DND-41 (cell line): ENCODE measurements around the gene SOX5.

Source experiments
- ATAC-seq: fragments of 200-7000 bp; cut with Tn5 transposase; 3 replicates; pipeline ENCODE4 v1.9.1; 2021; ENCODE audit warnings: low read depth; ENCODE audit not compliant: insufficient read depth
- DNase-seq: peaks from one replicate; pipeline ENCODE4 v3.0.0-alpha.2; 2020
- H2AFZ ChIP-seq: 2 replicates; pipeline ENCODE4 v1.6.0; 2012; ENCODE audit warnings: low read depth, low read length
- H3K27ac ChIP-seq: 2 replicates; pipeline ENCODE4 v1.5.1; 2012; ENCODE audit warnings: low read length, inconsistent platforms
- H3K27me3 ChIP-seq: fragments of 200-600 bp; sonication (generic); 2 replicates; pipeline ENCODE4 v1.6.0; 2012; ENCODE audit warnings: low read length, mild to moderate bottlenecking, inconsistent platforms; ENCODE audit not compliant: insufficient read depth, poor library complexity
- H3K36me3 ChIP-seq: 2 replicates; pipeline ENCODE4 v1.5.1; 2012; ENCODE audit warnings: low read length, inconsistent platforms; ENCODE audit not compliant: insufficient read depth
- H3K4me1 ChIP-seq: 2 replicates; pipeline ENCODE4 v1.5.1; 2012; ENCODE audit warnings: mild to moderate bottlenecking, low read length; ENCODE audit not compliant: insufficient read depth
- H3K4me2 ChIP-seq: 2 replicates; pipeline ENCODE4 v1.6.0; 2012; ENCODE audit warnings: mild to moderate bottlenecking, moderate library complexity, low read length, inconsistent platforms; ENCODE audit not compliant: insufficient read depth
- H3K4me3 ChIP-seq, 2 experiments: fragments of 200-600 bp in 1 of 2; shearing (Covaris generic) in 1 of 2; 2 replicates each; pipeline ENCODE4 v1.5.1; 2012 to 2016; ENCODE audit warnings: inconsistent platforms in 2 of 2, low read length in 2 of 2, mild to moderate bottlenecking in 2 of 2, low read depth in 1 of 2, moderate library complexity in 1 of 2
- H3K79me2 ChIP-seq: 2 replicates; pipeline ENCODE4 v1.6.0; 2012; ENCODE audit warnings: low read length, inconsistent platforms; ENCODE audit not compliant: insufficient read depth
- H3K9ac ChIP-seq: 2 replicates; pipeline ENCODE4 v1.6.0; 2012; ENCODE audit warnings: low read depth, mild to moderate bottlenecking, inconsistent platforms, low read length, moderate library complexity
- H3K9me3 ChIP-seq: 2 replicates; pipeline ENCODE4 v1.5.1; 2012; ENCODE audit warnings: low read length, moderate library complexity, mild to moderate bottlenecking, inconsistent platforms; ENCODE audit not compliant: insufficient read depth, severe bottlenecking
- H4K20me1 ChIP-seq: 2 replicates; pipeline ENCODE4 v1.6.0; 2012; ENCODE audit warnings: low read length; ENCODE audit not compliant: insufficient read depth
- CTCF ChIP-seq: IDR thresholded peaks from 2 replicates; pipeline ENCODE4 v1.5.1; 2012; ENCODE audit warnings: borderline replicate concordance, low read length, moderate library complexity, mild to moderate bottlenecking; ENCODE audit not compliant: poor library complexity, severe bottlenecking; ENCODE audit errors: extremely low read depth
- EZH2 ChIP-seq: IDR thresholded peaks from 3 replicates; pipeline ENCODE4 v1.6.1; 2012; ENCODE audit warnings: borderline replicate concordance, low read depth, mild to moderate bottlenecking, moderate library complexity, low read length, inconsistent platforms; ENCODE audit not compliant: severe bottlenecking

SOX5 gene

GRCh38 chr12:23860019-23860418 lies 89.5 kb downstream of the SOX5 start:
- TF ChIP-seq EZH2 (no peak), CTCF (no peak)
- Histone ChIP-seq H3K27ac (no peak overlapping the region), H4K20me1 (no peaks in the 10 kb centered on the region), H3K4me2 (no peak overlapping the region), H2AFZ (no peak overlapping the region), H3K27me3 (no peaks in the 10 kb centered on the region), H3K36me3 (no peaks in the 10 kb centered on the region), H3K4me1 (no peaks in the 10 kb centered on the region), H3K9me3 (peaks cover 4% of the 10 kb centered on the region), H3K79me2 (no peaks in the 10 kb centered on the region), H3K9ac (no peak overlapping the region), H3K4me3 (no peak overlapping the region)
- DNase-seq: no peak
- ATAC-seq: no peak

- Histone ChIP-seq H2AFZ (no peak overlapping the region), H3K9ac (no peak overlapping the region), H3K4me1 (no peaks in the 10 kb centered on the region), H3K4me2 (no peak overlapping the region), H3K27me3 (no peaks in the 10 kb centered on the region), H3K79me2 (no peaks in the 10 kb centered on the region), H4K20me1 (no peaks in the 10 kb centered on the region), H3K27ac (no peak overlapping the region), H3K9me3 (peaks cover 4% of the 10 kb centered on the region), H3K4me3 (no peak overlapping the region), H3K36me3 (no peaks in the 10 kb centered on the region)
- TF ChIP-seq EZH2 (no peak), CTCF (no peak)
- DNase-seq: no peak
- ATAC-seq: no peak
These were observed 92.3 kb downstream of the SOX5 start for GRCh38 chr12:23857178-23857577.

- Histone ChIP-seq H2AFZ (no peak overlapping the region), H3K9me3 (peaks cover 4% of the 10 kb centered on the region), H3K36me3 (no peaks in the 10 kb centered on the region), H3K4me1 (no peaks in the 10 kb centered on the region), H3K27me3 (no peaks in the 10 kb centered on the region), H3K4me3 (no peak overlapping the region), H3K9ac (no peak overlapping the region), H4K20me1 (no peaks in the 10 kb centered on the region), H3K4me2 (no peak overlapping the region), H3K27ac (no peak overlapping the region), H3K79me2 (no peaks in the 10 kb centered on the region)
- TF ChIP-seq CTCF: no peak
- no peak for TF ChIP-seq EZH2
- ATAC-seq: no peak
- no peak for DNase-seq
These were observed 93.7 kb downstream of the SOX5 start for GRCh38 chr12:23855813-23856212.

- Histone ChIP-seq H3K9ac (no peak overlapping the region), H4K20me1 (no peaks in the 10 kb centered on the region), H3K36me3 (no peaks in the 10 kb centered on the region), H3K4me3 (no peak overlapping the region), H3K27ac (no peak overlapping the region), H3K27me3 (no peaks in the 10 kb centered on the region), H3K79me2 (no peaks in the 10 kb centered on the region), H3K9me3 (peaks cover 4% of the 10 kb centered on the region), H2AFZ (no peak overlapping the region), H3K4me2 (no peak overlapping the region), H3K4me1 (no peaks in the 10 kb centered on the region)
- ATAC-seq: no peak
- TF ChIP-seq EZH2 (no peak), CTCF (no peak)
- no peak for DNase-seq
These were observed 94.9 kb downstream of the SOX5 start for GRCh38 chr12:23854598-23854997.
